Embryonic facial prominence (tissue), 1 donor: ENCODE measurements around the gene ZNF638.

Experiments
- DNase-seq: peaks from one replicate; pipeline ENCODE4 v3.0.0-alpha.2; 2016; ENCODE audit errors: extremely low spot score

ZNF638 gene

DNA sequence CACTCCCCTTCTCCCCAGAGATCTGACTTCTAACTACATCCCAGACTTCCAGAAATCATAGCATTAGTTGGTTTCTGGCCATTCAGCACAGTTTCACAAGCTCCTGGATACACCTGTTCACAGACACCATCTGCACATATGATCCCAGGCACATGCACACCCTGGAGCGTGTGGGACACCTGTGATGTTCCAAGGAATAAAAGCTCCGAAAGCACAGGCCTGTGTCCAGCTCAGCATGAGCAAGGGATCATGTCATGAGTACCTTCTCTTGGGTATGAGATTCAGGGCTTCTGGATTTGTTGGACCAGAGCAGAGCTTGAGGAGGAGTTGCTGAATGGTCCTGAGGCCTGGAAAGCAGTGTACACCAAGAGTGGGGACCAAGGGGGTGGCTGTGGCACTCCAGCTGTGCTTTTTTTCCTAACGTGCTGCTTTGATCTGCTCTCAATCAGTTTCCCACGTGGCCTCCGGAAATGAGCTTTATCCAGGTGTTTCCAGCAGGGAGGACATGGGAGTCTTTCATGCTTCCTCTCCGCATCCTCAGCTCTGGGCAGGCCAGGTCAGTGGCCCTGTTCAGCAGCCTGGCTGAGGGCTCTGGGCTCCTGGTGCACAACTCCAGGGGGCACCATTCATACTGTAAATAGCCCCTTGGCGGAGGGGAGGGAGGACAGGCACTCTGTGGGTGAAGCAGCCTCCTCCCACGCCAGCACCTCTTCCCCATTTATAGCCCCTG is 123.6 kb downstream of the ZNF638 start:
- no peak for DNase-seq

DNA sequence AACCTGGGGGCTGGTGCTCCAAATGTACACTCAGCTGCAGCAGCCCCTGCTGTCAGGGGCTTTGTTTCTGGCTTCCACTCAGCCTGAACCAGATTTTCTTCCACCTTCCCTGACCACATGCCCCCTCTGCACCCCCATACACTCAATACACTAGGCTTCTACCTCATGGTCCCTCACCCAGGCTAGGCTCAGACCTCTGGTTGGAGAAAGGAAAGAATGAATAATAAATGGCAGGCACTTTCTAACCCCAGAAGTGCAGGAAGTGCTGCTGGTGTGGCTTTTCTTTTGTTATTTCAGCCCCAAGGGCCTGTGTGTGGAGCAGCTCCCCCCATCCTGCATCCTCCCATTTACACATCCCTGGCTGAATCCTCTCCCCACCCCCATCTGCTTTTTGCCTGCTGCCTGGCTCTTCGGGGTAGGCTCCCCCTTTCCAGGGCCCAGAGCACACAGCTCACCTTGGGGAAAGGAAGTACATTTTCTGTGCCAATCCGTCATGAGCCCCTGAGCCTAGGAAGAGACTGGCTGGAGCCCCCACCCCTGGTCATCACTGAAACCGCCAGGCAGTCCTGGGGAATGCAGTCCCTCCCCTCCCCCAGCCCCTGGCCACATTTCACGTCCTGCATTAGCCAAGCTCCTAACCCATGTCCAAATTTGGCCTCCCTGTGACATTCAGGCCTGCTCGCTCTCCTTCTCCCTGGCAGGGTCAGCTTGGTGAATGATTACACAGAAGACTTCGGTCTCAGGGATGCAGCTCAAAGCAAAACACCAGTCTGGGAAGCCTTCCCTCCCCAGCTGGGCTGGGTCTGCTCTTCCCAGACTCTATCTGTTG is 124.4 kb downstream of the ZNF638 start:
- no peak for DNase-seq

DNA sequence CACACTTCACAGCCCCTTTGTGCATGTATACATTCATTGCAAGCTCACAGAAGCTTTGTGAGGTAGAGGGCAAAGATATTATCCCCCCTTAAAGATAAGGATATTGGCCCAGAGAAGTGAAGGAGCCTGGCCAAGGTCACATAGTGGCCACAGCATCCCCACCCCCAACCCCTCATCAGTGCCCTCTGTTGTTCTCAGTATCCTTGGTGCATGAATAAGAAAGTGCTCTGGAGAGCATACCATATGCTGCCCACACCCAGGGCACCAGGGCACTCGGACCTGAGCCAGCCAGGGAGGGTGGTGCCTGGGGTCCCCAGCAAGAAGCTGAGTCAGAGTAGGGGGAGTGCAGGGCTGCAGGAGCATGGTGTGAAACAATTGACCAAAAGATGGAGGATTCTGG is 125.0 kb downstream of the ZNF638 start:
- DNase-seq = no peak

- no peak for DNase-seq
These were observed 125.7 kb downstream of the ZNF638 start for GRCh38 chr2:71457123-71457915.

- DNase-seq = no peak
These were observed 126.3 kb downstream of the ZNF638 start for GRCh38 chr2:71457923-71458322.

DNA sequence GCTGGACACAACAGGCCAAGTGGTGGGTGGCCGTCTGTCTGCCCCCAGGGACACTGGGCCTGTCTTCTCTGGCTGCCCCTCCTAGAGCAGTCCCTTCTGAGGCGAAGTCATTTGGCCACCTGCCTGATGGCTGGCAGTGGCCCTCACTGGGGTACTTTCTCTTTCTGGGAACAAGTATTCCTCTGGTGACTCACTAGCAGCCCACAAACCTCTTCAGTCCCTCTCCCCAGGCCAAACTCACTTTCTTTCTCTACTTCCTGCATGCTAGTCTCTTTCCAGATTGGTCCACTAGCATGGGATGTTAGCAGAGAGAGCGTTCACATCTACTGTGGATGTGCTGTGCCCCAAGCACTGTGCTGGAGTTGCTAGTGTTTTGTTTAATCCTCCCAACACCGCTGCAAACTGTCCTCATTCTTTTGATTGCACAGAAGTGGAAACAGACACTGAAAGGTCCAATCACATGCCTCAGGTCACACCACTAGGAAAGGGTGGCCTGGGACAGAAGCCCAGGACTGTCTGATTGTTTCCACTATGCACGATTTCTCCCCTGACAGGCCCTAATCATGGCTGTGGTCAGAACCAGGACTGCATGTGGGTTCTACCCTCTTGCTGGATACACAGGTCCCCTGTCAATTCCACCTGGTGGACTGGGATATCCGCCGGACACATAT is 127.0 kb downstream of the ZNF638 start:
- no peak for DNase-seq

- no peak for DNase-seq
These were observed 127.5 kb downstream of the ZNF638 start for GRCh38 chr2:71459084-71459431.

GRCh38 chr2:71460056-71460455 is 128.5 kb downstream of the ZNF638 start:
- DNase-seq = no peak

GRCh38 chr2:71460595-71461303 is 129.2 kb downstream of the ZNF638 start:
- no peak for DNase-seq

DNA sequence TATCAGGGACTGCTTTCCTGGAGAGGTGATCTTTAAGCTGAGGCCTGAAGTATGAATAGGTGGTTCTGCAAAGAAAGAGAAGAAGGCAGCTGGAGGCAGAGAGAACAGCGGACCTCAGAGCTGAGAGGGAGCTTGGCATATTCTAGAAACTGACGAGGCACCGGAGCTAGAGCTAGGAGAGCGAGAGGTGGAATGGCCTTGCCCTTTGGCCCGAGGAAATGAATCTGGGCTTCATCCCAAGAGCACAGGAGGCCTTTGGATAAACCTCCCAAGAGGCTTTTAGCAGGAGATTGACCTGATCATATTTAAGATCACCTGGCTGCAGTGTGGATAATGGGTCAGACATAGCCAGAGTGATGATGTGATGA is 129.7 kb downstream of the ZNF638 start:
- DNase-seq = no peak

DNA sequence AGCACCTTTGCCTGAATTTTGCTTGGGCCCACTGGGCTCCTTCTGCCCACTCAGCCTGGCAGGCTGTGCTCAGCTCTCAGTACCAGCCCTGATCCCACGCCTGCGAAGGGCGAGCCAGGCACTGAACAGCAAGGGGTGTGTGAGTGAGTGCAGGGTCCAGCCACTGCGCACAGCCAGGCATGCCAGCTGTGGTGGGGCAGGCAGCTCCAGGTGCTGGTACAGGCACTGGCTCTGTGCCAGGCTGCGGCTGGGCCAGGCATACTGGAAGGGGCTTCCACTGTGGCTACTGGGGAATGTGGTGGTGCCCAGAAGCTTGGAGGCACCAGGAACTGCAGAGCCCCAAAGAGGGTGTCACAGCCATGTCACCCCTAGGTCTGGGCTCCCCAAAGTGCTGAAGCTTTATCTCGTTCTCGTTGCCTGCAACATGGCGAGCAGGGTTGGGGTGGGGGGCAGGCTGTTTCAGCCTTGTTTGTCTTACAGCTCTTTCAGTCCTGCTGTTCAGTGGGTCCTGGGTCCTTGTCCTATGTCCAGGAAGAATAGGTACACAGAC is 130.5 kb downstream of the ZNF638 start:
- DNase-seq = no peak

- no peak for DNase-seq
These were observed 131.2 kb downstream of the ZNF638 start for GRCh38 chr2:71462641-71463341.

DNA sequence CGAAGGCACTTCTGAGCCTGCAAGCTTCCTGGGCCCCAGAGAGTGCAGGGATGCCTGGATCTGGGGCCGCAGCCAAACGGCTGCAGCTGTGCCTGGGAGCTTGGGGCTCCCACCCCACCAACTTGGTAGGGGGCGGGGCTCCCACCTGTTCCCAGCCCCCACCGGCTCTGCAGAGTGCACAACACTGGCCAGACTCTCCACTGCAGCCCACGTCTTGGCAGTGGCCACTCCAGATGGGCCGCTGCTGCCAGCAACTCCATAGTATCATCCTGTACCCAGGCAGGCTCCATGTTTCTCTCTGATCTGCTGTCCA is 131.7 kb downstream of the ZNF638 start:
- DNase-seq = no peak

GRCh38 chr2:71464389-71464788 is 132.8 kb downstream of the ZNF638 start:
- DNase-seq = no peak

DNA sequence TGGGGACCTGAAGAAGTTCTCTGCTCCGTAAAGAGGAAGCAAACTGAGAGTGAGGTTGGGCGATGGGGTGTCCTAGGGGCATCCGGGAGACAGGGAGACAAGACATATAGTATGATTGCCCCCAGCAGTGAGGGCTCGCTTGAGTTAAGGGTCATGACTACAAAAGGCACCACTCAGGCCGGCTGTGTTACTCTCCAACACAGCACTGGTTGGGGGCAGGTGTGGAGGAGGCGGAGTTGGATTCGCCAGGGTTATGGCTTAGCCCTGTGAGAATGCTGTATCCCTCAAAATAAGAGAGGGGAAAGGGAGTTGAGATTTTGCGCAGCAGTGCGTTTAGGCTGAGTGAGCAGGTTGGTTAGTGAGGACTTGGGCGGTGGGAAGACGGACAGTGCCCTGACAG is 133.8 kb downstream of the ZNF638 start:
- no peak for DNase-seq

DNA sequence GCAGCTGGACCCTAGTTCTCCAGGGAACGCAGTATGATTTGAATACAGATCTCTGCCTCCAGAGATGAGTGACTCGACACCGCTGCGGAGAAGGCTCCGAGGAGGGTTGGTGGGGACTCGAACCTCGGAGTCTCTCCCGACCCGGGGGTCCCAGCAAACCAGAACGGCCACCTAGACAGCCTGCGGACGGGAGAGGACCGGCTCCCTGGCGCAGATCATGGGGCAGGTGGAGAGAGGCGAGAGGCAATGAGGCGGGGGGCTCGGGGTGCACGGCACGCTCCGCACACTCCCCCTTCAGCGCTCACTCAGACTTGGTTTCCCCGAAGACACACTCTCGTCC is 134.3 kb downstream of the ZNF638 start:
- no peak for DNase-seq

GRCh38 chr2:71466301-71467179 is 135.0 kb downstream of the ZNF638 start:
- no peak for DNase-seq

- no peak for DNase-seq
These were observed 135.7 kb downstream of the ZNF638 start for GRCh38 chr2:71467180-71467815.

DNA sequence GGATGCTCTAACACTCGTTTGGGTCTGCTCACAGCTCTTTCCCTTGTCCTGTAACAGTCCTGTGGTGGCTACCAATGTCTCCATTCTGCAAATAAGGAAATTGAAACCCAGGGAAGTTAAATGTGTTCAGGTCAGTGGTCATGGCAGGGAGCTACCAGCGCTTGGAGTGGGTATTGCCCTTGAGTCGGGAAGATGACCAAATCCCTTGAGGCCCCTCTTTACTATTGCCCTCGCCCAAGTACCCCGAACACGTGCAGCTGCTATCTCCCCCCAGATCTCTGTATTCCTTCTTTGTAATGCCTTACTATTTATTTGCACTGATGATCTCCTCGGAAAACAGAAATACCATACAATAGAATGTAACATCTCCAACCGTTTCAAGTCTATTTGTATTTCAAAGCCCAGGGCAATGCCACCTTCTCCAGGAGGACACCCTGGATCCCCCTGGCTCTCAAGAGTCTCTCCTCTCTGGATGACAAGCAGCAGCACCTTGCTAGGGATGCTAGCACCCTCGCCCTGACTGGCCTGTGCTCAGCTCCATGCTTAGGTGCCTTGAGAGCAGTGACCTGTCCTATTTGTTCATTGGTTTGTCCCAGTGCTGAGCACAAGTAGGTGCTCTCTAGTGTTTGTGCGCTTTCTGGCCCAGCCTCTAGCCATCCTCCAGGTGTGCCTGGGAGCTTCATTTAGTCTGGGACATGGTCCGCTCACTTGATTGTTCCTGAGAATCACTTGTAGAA is 136.9 kb downstream of the ZNF638 start:
- DNase-seq = no peak
